GM18498 (cell line): Measurements from ENCODE around the gene MLST8.
A peak's percentile ranks its signal among the peaks of the same experiment; 100 is the strongest.

Experiments
- ATAC-seq: cut with Tn5 transposase; IDR thresholded peaks from one replicate; pipeline ENCODE4 v1.9.1; 2021; ENCODE audit warnings: mild to moderate bottlenecking, moderate library complexity; ENCODE audit not compliant: unreplicated experiment

MLST8 gene

GRCh38 chr16:2205104-2205966 lies at the start of gene MLST8:
Gene MLST8, plus strand, starts transcription at chr16:2205454. Its CDS starts 632 bp downstream, at chr16:2206086.
- peak; percentile 74 for ATAC-seq

DNA sequence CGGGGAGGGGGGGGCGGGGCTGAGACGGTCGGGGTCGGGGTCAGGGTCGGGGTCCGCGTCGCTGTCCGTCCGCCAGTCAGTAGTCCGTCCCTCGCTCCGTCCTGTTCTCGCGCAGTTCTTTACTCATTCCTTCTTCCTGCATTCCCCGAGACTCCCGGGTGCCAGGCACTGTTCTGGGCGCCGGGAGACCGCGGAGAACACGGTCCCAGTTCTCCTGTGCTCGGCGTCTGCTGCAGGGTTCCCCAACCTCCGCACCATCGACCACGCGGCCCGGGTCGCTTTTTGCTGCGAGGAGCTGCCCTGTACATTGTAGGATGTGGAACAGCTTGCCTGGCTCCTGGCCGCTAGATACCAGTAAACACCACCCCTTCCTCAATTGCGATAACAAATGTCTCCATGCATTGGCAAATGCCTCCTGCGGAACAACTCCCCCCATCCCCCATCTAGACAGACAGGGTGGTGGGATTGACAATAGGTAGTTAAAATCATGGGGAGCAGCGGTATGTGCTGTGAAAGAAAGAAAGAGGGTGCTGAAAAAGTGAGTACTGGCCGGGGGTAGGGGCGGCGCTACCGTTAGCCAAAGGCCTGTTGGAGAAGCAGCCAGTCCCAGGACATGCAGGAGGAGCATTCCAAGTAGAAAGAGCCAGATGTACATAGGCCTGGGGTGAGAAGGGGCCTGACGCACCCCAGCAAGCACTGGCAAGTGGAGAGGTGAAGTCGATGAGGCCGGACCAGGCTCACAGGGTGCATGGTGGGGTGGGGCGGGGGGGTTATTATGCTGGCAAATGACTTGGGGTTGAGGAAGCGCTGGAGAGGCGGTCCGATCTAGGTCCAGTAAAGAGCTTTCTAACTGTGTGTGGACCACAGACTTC lies 49.0 kb upstream of the MLST8 start:
- ATAC-seq: no peak

GRCh38 chr16:2156849-2157224 lies 48.4 kb upstream of the MLST8 start:
- no peak for ATAC-seq

- ATAC-seq: no peak
Observed at GRCh38 chr16:2157480-2158261, 47.6 kb upstream of the MLST8 start.

DNA sequence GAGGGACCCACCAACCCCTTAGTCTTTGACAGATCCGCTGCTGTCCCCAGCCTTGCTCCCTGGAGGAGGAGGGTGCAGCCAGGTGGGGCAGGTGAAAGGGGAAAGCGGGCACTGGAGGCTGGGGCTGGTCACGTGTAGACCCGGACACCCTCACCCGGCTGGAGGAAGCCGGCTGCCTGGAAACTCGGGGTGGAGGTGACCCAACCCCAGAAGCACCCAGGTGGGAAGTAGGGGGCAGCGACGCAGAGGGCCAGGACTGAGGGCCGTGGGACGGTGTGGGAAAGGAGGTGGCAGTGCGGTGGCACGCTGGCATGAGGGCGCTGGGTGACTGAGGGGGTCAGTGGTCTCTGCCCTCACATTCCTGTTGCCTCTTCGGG lies 47.0 kb upstream of the MLST8 start:
- ATAC-seq: no peak

DNA sequence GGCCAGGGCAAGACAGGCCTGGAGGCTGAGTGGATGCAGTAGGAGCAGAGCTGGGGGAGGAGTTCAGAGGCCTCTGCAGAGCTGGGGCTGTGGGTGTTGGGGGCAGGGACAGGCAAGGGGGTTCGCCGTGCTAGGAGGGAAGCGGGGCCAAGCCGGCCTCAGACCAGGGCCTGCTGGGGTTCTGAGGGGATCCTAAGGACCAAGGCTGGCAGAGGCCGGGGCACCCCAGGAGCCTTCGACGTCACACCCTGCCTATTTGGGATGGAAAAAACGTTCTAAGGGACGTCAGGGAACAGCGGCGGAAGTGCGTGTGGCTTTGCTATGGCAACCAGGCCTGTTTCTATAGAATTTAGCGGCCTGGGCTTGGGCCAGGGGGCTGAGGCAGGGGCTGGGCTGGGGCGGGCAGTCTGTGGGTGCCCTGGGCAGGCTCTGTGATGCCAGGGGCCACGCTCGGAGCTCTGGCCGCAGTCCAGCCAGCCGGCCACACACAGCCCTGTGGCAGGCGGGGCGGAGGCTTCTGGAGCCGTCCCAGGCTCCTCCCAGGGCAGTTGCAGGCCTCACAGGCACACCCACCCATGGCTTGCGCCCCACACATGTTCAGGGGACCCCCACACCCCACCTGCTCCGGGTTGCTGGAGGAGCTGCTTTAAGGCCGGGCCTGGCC lies 45.9 kb upstream of the MLST8 start:
- no peak for ATAC-seq

DNA sequence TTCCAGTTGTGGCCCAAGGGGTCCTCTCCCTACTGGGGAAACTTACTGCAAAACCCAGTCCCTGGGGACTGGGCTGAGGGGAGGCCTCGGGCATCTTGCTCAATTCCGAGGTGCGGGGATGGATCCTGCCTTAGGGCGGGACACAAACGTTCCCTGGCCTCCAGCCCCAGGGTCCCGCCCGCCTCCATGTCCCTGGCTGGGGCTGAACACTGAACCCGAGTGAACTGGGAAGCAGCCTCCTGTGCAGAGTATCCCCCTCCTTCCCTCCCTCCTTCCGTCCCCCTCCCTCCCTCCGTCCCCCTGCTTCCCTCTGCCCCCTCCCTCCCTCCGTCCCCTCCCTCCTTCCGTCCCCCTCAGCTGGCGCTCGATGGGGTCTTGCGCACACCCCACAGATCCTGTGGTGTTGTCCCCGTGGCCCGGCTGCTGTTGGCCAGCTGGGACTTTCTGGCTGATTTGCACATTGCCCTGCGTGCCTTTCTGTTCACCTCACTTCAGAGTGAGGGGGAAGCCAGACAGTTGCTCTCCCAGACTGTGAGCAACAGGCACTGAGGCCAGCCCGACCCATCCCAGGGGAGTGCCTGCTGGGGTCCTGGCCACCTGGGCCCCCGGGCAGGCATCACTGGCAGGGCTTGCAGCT lies 44.2 kb upstream of the MLST8 start:
- ATAC-seq: no peak

- ATAC-seq: no peak
Observed at GRCh38 chr16:2161911-2162310, 43.3 kb upstream of the MLST8 start.

DNA sequence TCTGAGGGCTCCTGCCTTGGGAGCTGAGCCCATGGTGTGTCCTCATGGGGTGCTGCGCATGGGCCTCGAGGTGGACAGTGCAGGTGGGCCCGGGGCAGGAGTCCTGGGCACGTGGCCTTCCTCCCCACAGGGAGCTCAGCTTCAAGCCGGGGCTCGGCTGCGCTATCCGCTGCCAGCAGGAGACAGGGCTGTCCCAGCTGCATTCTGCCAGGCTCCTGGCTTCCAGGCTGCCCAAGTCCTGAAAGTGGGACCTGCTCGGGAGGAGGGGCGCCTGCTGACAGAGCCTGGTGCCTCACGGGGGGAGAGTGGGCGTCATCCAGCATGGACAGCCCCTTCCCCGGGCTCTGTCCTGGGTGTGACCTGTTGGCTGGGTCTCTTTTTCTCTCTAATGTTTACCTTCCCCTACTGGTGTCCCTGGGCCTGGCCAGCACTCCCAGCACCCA lies 42.6 kb upstream of the MLST8 start:
- no peak for ATAC-seq

GRCh38 chr16:2163211-2163881 lies 41.9 kb upstream of the MLST8 start:
- no peak for ATAC-seq

- no peak for ATAC-seq
Observed at GRCh38 chr16:2165861-2166260, 39.4 kb upstream of the MLST8 start.

- no peak for ATAC-seq
Observed at GRCh38 chr16:2166263-2167067, 38.8 kb upstream of the MLST8 start.

DNA sequence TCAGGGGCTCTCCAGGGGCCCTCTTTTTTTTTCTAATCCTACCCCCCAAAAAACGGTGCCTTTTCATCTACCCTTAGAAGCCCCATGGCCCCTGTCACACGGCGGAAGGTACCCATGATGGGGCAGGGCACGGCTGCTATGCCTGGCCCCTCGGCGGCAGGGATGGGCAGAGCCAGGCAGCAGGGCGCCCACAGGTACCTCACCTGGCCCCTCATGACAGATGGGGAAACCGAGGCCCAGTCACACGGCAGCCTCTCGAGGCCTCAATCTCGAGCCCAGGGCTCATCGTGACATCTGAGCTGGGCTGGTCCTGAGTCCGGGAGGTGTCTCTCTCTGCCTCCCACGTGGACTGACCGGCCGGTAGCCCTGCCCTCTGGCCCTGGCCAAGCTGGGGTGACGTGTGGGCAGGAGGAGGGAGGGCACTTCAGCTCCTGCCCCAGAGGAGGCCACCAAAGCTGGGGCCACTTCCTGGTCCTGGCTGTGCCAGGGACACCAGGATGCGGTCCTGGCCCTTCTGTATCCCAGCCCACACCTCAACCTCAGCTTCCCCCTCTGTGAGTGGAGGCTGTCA lies 38.1 kb upstream of the MLST8 start:
- ATAC-seq: no peak

DNA sequence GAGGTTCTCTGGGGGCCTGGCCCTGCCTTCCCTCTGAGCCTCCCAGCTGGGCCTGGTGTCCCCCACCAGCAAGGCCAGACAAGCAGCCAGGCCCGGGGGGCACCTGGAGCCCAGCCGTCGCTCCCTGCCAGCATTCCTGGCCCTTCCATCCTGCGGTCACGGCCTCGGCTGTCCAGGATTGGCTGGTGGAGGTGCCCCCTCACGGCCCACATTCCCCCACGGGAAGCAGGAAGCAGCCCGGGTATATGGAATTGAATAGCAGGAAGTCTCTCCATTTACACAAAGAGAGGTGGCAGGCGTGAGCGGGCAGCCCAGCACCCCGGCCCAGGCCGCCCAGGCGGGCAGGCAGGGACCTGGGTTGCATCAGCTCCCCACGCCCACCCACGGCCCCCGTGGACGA lies 35.2 kb upstream of the MLST8 start:
- ATAC-seq: no peak

GRCh38 chr16:2170587-2171435 lies 34.4 kb upstream of the MLST8 start:
- no peak for ATAC-seq

GRCh38 chr16:2171601-2172178 lies 33.6 kb upstream of the MLST8 start:
- no peak for ATAC-seq

DNA sequence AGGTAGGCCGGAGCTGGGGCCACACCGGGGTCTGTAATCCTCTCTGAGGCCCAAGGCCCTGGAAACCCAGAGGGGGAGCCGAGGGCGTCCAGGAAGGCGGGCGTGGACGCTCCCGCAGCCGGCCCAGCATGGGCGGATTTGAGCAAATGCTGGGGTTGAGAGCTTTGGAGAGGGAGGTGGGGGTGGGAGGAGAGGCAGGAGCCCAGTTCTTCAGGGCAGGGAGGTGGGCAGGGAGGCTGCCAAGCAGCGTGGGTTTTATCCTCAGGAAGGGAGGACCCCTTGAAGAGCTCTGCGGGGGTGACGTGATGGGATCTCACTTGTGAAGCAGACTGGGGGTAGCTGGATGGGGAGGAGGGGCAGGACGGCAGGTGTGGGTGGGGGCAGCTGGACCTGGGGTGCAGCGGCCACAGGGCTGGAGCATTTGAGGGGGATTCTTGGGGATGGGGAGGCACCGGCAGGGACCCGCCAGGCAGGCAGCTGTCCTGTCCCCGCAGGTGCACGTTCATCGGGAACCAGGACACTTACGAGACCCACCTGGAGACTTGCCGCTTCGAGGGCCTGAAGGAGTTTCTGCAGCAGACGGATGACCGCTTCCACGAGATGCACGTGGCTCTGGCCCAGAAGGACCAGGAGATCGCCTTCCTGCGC lies 32.4 kb upstream of the MLST8 start:
- ATAC-seq: no peak
